ENCODE results near the gene RAB11FIP3. TPM values are rescaled to one million over a fixed set of nuclear protein-coding genes. Genes with fewer than 3 reads are reported as not detected.

RAB11FIP3 gene
- total and polyA plus RNA-seq, 8 donors = 22.0 to 67.4 (median 33.2) TPM

DNA sequence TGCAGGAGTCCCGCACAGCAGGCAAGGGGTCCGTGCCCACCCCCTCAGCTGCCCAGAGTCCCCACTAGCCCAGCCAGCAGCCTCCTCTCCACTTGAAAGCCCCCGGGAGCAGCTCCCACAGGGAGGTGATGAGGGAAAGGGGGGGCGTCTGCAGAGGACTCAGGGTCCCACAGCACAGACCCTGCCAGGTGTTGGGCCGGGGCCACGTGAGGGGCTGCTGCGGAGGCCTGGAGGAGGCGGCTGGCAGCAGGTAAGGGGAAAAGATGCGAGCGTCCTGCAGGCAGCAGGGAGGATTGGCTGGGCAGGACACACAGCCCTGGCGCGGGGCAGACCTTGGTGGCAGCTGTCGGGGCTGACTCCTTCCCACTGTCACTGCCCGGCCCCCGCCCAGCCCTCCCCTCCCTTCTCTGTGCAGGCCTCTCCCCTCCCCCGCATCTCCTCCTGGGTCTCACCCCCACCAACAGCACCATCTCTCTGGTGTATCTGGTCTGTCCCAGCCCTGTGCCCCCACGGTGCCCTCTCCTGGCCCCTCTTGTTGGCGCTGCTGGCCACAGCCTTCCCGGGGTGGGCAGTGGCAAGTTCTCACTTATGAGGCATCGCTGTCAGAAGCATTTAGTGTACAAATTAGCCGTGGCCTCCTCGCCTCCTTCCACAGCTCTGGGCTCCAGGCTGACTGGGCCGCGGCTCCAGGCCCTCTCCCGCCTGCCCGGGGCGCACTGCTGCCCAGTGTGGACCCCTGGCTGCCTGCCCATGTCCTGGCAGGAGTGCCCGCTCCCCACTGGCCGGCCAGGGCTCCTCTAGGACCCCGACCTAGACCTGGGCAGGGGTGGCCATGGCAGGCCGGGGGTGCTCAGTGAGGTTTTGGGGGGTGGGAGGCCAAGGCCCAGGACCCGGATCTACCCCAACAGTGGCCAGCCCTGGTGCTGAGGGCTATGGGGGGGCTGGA lies 130.4 kb downstream of the RAB11FIP3 start:
- WGBS, 2 donors = 65 to 82% methylated on average over 28 to 31 of the region's 32 CpGs
- DNase-seq (no peak), ATAC-seq (peak in 2 of 4 donors; percentile 4 to 17)

DNA sequence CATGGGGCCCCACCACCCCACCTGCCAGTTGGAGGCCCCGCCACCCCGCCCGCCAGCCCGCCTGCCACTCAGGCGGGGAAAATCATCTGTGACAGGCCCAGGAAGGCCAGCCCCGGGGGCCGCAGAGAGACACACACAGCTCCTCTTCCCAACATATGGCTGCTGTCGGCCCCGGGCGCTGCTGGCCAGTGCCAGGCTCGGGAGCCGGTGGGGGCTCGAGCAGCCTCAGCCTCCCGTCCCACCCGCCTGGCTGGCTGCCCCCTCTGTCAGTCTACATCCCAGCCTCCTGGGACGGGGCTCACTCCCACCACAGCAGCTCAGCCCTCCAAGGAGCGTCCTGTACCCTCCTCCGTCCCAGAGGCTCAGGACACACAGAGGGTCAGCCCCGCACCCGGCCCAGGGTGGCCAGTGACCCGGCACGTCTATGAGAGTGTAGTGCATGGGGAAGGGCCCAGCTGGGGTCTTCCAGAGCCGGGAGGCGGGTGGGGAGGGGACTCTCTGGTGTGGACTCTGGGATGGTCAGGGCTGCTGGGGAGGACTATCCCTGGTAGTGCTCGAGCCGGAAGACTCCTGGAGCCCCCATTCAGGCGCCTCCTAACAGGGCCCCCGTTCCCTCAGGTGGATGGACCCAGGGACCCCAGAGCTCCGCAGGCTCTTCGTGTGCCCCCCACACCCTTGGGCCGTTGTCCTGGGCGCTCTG lies 131.2 kb downstream of the RAB11FIP3 start:
- Histone ChIP-seq H3K4me3 (no peak overlapping the region), H3K9me3 (no peaks in the 10 kb centered on the region), H3K27ac (no peak overlapping the region), H3K4me1 (no peaks in the 10 kb centered on the region), H3K36me3 (peaks cover 6 to 11% (median 8%) of the 10 kb centered on the region in 3 donors), H3K27me3 (no peaks in the 10 kb centered on the region)
- WGBS, 2 donors = 87 to 92% methylated on average over 25 to 32 of the region's 32 CpGs
- DNase-seq = no peak
- intact Hi-C loops (cut with DNase I) = no loop called here
- no peak for FAIRE-seq
- ATAC-seq = no peak
- TF ChIP-seq, protein P1, sequence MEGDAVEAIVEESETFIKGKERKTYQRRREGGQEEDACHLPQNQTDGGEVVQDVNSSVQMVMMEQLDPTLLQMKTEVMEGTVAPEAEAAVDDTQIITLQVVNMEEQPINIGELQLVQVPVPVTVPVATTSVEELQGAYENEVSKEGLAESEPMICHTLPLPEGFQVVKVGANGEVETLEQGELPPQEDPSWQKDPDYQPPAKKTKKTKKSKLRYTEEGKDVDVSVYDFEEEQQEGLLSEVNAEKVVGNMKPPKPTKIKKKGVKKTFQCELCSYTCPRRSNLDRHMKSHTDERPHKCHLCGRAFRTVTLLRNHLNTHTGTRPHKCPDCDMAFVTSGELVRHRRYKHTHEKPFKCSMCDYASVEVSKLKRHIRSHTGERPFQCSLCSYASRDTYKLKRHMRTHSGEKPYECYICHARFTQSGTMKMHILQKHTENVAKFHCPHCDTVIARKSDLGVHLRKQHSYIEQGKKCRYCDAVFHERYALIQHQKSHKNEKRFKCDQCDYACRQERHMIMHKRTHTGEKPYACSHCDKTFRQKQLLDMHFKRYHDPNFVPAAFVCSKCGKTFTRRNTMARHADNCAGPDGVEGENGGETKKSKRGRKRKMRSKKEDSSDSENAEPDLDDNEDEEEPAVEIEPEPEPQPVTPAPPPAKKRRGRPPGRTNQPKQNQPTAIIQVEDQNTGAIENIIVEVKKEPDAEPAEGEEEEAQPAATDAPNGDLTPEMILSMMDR (IDR thresholded peaks at IDR 0.05) = no peak

More for the DNA sequence above, 130.4 kb downstream of the RAB11FIP3 start:
- FAIRE-seq = no peak
- Histone ChIP-seq H3K36me3 (peaks cover 6 to 16% (median 11%) of the 10 kb centered on the region in 3 donors), H3K4me3 (no peak overlapping the region), H3K9me3 (no peaks in the 10 kb centered on the region), H3K27ac (no peak overlapping the region), H3K27me3 (no peaks in the 10 kb centered on the region), H3K4me1 (no peaks in the 10 kb centered on the region)
- TF ChIP-seq, protein P1 (IDR thresholded peaks at IDR 0.05) = no peak
- intact Hi-C loops (cut with DNase I) = no loop called here

DNA sequence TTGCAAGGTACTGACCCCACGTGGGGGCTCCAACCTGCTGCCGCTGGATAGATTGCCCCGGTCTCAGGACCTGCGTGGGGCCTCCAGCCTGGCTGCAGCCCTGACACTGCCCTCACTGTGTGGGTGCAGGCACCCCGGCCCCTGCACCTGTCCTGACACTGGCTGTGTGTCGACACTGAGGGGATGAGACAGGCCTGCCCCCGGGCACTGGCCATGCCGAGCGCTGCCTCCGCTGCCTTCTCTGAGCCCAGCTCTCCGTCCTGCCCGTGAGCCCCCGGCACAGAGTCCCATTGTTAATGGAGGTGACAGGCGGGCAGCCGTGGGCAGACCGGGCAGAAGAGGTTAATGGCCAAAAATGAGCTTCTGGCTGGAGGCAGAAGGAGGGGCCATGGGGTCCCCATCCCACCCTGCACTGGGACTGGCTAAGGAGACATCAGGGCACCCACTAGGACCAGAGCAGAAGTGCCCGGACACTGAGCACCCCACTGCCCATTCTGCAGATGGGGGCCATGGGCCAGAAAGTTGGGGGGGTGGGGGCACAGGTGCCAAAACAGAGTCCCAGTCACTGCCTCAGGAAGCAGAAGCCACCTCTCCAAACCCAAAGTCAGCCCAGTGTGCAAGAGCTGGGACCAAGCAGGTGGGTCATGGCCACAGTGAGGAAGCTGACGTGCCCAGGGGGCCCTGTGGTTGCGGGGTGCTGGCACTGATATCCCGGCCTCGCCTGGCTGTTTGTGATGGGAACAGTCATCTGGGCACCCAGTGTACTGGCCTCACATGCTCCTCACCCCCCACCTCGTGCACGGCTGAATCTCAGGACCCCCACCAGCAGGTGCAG lies 132.2 kb downstream of the RAB11FIP3 start:
- H3K9me3 ChIP-seq = no peaks in the 10 kb centered on the region
- DNase-seq = no peak
- H3K4me3 ChIP-seq = no peak overlapping the region
- no peak for FAIRE-seq
- no peak for ATAC-seq
- H3K4me1 ChIP-seq = no peaks in the 10 kb centered on the region
- intact Hi-C loops (cut with DNase I) = no loop called here
- no peaks in the 10 kb centered on the region for H3K27me3 ChIP-seq
- no peak overlapping the region for H3K27ac ChIP-seq
- 86 to 92% methylated on average over 20 to 23 of the region's 23 CpGs for whole genome bisulfite sequencing, 2 donors
- TF ChIP-seq, protein P1 (IDR thresholded peaks at IDR 0.05) = no peak
- H3K36me3 ChIP-seq = peaks cover 0 to under 1% (median 0%) of the 10 kb centered on the region in 3 donors

DNA sequence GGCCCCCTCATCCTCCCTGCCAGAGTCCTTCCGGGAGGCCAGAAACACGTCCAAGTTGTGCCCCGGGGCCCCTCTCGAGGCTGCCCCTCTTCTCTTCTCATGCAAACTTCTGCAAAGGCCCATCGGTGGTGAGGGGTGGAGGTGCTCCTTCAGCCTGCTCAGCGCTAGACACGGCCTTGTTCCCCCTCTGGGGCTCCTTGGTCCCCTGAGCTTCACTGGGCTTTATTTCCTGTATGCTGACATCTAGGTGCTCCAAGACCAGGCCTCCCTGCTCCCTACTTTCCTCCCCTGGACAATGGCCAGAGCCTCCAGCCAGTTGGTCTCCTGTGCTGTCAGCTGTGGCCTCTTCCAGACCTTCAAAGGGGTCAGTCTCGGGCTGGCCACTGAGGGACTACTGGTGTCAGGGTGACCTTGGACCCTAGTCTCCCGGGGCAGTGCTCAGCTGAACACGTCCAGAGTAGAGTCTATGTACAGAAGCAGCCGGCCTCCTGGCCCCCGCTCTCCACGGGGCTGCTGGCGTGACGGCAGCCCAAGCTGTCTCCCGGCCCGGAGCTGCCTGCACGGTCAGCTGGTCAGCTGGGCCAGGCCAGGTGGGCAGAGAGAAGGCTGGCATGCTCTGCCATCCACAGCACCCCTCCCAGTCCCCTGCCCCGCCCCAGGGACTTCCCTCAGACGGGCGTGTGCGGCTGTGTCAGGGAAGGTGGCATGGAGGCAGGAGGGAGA lies 133.0 kb downstream of the RAB11FIP3 start:
- ATAC-seq (no peak), DNase-seq (no peak), FAIRE-seq (no peak)
- Histone ChIP-seq H3K9me3 (no peaks in the 10 kb centered on the region), H3K36me3 (no peaks in the 10 kb centered on the region), H3K4me1 (no peaks in the 10 kb centered on the region), H3K4me3 (no peak overlapping the region), H3K27ac (no peak overlapping the region), H3K27me3 (no peaks in the 10 kb centered on the region)
- TF ChIP-seq, protein P1 (IDR thresholded peaks at IDR 0.05) = no peak
- intact Hi-C loops (cut with DNase I) = no loop called here
- 59 to 64% methylated on average over 21 to 22 of the region's 22 CpGs for WGBS, 2 donors

Measured in pancreas (tissue), 10 donors.